ENCODE measurements around the gene SHOC1. TPM values are rescaled to one million over a fixed set of nuclear protein-coding genes. Genes with fewer than 3 reads are reported as not detected.
"Not testable (repeated sequence)": the region's sequence is repeated elsewhere in the genome, so short reads cannot be mapped to it uniquely, and the experiment has no call there.

SHOC1 gene
- total RNA-seq, 1 donor = not detected

DNA sequence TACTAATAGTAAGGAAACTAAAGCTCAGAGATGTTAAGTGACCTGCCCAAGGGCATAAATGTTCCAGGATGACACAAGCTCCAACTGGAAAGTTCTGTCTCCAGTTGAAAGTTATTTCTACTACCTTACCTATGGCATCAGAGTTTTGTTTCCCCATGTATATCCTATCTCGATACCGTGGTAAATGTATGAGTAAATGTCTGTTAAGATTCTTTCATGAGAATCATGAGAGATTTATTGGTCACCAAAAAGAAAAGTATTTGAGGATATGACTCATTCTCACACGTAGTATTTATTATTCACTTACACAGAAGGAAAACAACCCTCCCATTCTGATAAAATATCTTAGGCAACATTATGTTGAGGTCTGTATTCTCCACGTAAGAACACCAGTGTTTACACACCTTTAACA is 11.1 kb upstream of the SHOC1 start:
- DNase-seq (ENCODE audit: low read depth in 2 of 3, low spot score in 2 of 3) = no peak

GRCh38 chr9:111805262-111805661 is 10.5 kb upstream of the SHOC1 start:
- DNase-seq (ENCODE audit: low read depth in 2 of 3, low spot score in 2 of 3) = no peak

GRCh38 chr9:111804636-111805035 is 9.9 kb upstream of the SHOC1 start:
- no peak for DNase-seq (ENCODE audit: low read depth in 2 of 3, low spot score in 2 of 3)

- no peak for DNase-seq (ENCODE audit: low read depth in 2 of 3, low spot score in 2 of 3)
Observed at GRCh38 chr9:111803924-111804323, 9.2 kb upstream of the SHOC1 start.

- DNase-seq (ENCODE audit: low read depth in 2 of 3, low spot score in 2 of 3) = no peak
Observed at GRCh38 chr9:111799915-111800526, 5.3 kb upstream of the SHOC1 start.

GRCh38 chr9:111799506-111799905 is 4.8 kb upstream of the SHOC1 start:
- no peak for DNase-seq (ENCODE audit: low read depth in 2 of 3, low spot score in 2 of 3)

- no peak for DNase-seq (ENCODE audit: low read depth in 2 of 3, low spot score in 2 of 3)
Observed at GRCh38 chr9:111798786-111799185, 4.0 kb upstream of the SHOC1 start.

GRCh38 chr9:111795557-111795839 is 761 bp upstream of the SHOC1 start:
- DNase-seq (ENCODE audit: low read depth in 2 of 3, low spot score in 2 of 3) = no peak

DNA sequence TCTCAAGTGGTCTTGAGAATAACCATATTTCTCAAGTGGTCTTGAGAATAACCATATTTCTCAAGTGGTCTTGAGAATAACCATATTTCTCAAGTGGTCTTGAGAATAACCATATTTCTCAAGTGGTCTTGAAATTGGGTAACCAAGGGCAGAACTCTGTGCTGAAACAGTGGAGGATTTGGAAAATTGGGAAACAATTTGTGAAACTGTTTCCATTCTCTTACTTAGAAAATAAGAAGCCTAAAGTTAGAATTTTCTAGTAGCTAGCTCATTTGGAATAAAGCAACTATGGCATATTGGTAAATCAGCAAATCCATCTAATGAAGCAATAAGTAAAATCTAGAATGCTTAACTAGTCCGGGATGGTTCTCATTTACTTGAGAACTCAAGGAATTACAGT is 2.9 kb downstream of the SHOC1 start:
- DNase-seq (ENCODE audit: low read depth in 2 of 3, low spot score in 2 of 3) = not testable (repeated sequence)

DNA sequence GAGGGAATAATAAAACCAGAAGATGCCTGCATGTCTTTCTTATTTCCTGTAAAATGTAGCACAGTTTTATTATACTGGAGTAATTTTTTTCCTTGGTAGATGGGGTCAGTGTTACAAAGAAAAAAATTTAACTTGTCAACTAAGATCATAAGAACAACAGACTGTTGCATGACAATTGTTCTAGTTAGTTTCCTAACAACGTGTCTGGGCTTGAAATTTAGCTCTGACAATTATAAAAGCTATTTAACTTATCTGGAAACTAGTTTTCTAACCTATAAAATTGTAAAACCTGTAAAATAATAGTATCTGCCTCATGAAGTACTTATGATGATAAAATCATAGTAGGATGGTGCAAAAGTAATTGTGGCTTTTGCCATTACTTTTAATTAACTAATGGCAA is 4.9 kb downstream of the SHOC1 start:
- DNase-seq (ENCODE audit: low read depth in 2 of 3, low spot score in 2 of 3) = no peak

DNA sequence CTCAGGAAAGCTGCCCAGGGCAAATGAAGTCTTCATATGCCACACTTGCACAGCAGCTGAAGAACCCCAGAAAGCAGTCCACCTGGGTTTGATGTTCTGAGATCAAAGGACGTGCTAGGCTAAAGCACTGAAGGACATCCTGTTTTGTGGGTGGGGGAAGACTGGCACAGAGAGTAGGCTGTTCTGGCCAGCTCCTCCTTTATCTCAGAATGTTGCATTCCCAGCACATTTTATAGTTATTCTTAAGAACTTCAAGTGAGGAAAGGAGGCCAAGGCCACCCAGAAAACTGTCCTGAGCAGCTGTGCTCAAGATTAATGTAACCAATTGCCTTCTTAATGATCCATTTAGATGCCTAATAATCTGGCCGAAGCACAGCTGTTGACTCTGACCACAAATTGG is 10.9 kb downstream of the SHOC1 start:
- no peak for DNase-seq (ENCODE audit: low read depth in 2 of 3, low spot score in 2 of 3)

GRCh38 chr9:111783424-111783823 is 11.3 kb downstream of the SHOC1 start:
- no peak for DNase-seq (ENCODE audit: low read depth in 2 of 3, low spot score in 2 of 3)

- DNase-seq (ENCODE audit: low read depth in 2 of 3, low spot score in 2 of 3) = no peak
Observed at GRCh38 chr9:111766066-111766465, 28.7 kb downstream of the SHOC1 start.

- no peak for DNase-seq (ENCODE audit: low read depth in 2 of 3, low spot score in 2 of 3)
Observed at GRCh38 chr9:111762556-111762955, 32.2 kb downstream of the SHOC1 start.

- DNase-seq (ENCODE audit: low read depth in 2 of 3, low spot score in 2 of 3) = peak; percentile 29 to 88 (median 67)
Observed at GRCh38 chr9:111759762-111760639, 34.7 kb downstream of the SHOC1 start.

- DNase-seq (ENCODE audit: low read depth in 2 of 3, low spot score in 2 of 3) = no peak
Observed at GRCh38 chr9:111754800-111755199, 39.9 kb downstream of the SHOC1 start.

GRCh38 chr9:111752455-111752854 is 42.3 kb downstream of the SHOC1 start:
- DNase-seq (ENCODE audit: low read depth in 2 of 3, low spot score in 2 of 3) = no peak

Small RNAs within 50 kb of the gene (small RNA-seq; reads per million reads assigned to genes)
- gene RNU6-1013P = not detected

Other genes starting within 250 kb of the SHOC1 start
- 1.9 TPM for gene PTGR1, start 195.3 kb downstream of the SHOC1 start, total RNA-seq
- gene DNAJC25, start 163.6 kb downstream of the SHOC1 start, total RNA-seq = 2.4 TPM
- gene GNG10, start 133.3 kb downstream of the SHOC1 start, total RNA-seq = 13.2 TPM
- gene UGCG, start 101.9 kb upstream of the SHOC1 start, total RNA-seq = 3.0 TPM

Data from hematopoietic multipotent progenitor cell (in vitro differentiated cells).